Measurements from ENCODE around the gene CYP1A2. TPM values are rescaled to one million over a fixed set of nuclear protein-coding genes. Genes with fewer than 3 reads are reported as not detected.
"Not testable (repeated sequence)": the region's sequence is repeated elsewhere in the genome, so short reads cannot be mapped to it uniquely, and the experiment has no call there.

The CYP1A2 gene
- total RNA-seq, 1 experiment from 2014 or later, result not detected

- not testable (repeated sequence) for H2BK12ac ChIP-seq (ENCODE audit: insufficient read length, low read depth, low read length); H3K4ac ChIP-seq (ENCODE audit: low read depth, low read length); H3K4me1 Mint-ChIP-seq; H2BK120ac ChIP-seq (ENCODE audit: low read depth, low read length, poor library complexity, severe bottlenecking); H3K18ac ChIP-seq (ENCODE audit: insufficient read length, low read depth, low read length); H4K91ac ChIP-seq (ENCODE audit: insufficient read length, low read depth, low read length); H2BK15ac ChIP-seq (ENCODE audit: low read depth, low read length); H3K79me1 ChIP-seq (ENCODE audit: insufficient read depth, low read depth, low read length, poor library complexity, severe bottlenecking); H3K56ac ChIP-seq (ENCODE audit: insufficient read length, low read depth, low read length); H2BK20ac ChIP-seq (ENCODE audit: low read depth, low read length, poor library complexity, severe bottlenecking); H2AK5ac ChIP-seq (ENCODE audit: insufficient read length, low read length); H4K5ac ChIP-seq (ENCODE audit: insufficient read length, low read depth, low read length); H3K4me1 ChIP-seq (ENCODE audit: insufficient read depth, low read length); H3K4me3 Mint-ChIP-seq; H3K9ac ChIP-seq (ENCODE audit: extremely low read depth, insufficient read length, low read length); H4K8ac ChIP-seq (replicated peaks; ENCODE audit: insufficient read length, low read depth, low read length); H3K14ac ChIP-seq (ENCODE audit: insufficient read depth, low read length); H3K4me2 ChIP-seq (ENCODE audit: insufficient read depth, insufficient read length, low read length); H2AFZ ChIP-seq (ENCODE audit: low read length); H3K9me3 ChIP-seq (ENCODE audit: control insufficient read depth, low read depth, low read length); H3T11ph ChIP-seq (ENCODE audit: low read length); DNase-seq; H3K27me3 ChIP-seq (ENCODE audit: insufficient read depth, low read length); H4K20me1 ChIP-seq (ENCODE audit: control insufficient read depth, insufficient read depth, insufficient read length); H3K27ac Mint-ChIP-seq; H3K27ac ChIP-seq (ENCODE audit: insufficient read length, low read depth, low read length); H3K79me2 ChIP-seq (ENCODE audit: insufficient read depth, low read length); H3K23ac ChIP-seq (ENCODE audit: insufficient read length, low read depth, low read length); H3K36me3 Mint-ChIP-seq (ENCODE audit: insufficient read depth in 1 of 3, low read depth in 3 of 3); H2BK5ac ChIP-seq (ENCODE audit: insufficient read length, low read length)
- peaks cover 12% of the 10 kb centered on the region for H3K23me2 ChIP-seq (ENCODE audit: insufficient read length, low read depth, low read length, poor library complexity, severe bottlenecking)
- peaks cover 82% of the 10 kb centered on the region for H3K27me3 Mint-ChIP-seq (ENCODE audit: low read depth)
- no CpG with 5 or more reads among the region's 6 CpGs for WGBS (ENCODE audit: extremely low coverage, insufficient read length, low lambda C conversion rate)
- H3K9me3 Mint-ChIP-seq, result peaks cover 6 to 12% of the 10 kb centered on the region in 2 experiments
These were observed 19.3 kb upstream of the CYP1A2 start for GRCh38 chr15:74729372-74729771.

All from H9 (cell line).